NCI-H1436 (cell line): ENCODE results near the gene ERCC1.
A peak's percentile ranks its signal among the peaks of the same experiment; 100 is the strongest.
"Not testable (repeated sequence)": the region's sequence is repeated elsewhere in the genome, so short reads cannot be mapped to it uniquely, and the experiment has no call there.

Experiments used
- DNase-seq: peaks from one replicate; lab custom pipeline; 2025; lab: John Stamatoyannopoulos, UW

ERCC1 gene

DNA sequence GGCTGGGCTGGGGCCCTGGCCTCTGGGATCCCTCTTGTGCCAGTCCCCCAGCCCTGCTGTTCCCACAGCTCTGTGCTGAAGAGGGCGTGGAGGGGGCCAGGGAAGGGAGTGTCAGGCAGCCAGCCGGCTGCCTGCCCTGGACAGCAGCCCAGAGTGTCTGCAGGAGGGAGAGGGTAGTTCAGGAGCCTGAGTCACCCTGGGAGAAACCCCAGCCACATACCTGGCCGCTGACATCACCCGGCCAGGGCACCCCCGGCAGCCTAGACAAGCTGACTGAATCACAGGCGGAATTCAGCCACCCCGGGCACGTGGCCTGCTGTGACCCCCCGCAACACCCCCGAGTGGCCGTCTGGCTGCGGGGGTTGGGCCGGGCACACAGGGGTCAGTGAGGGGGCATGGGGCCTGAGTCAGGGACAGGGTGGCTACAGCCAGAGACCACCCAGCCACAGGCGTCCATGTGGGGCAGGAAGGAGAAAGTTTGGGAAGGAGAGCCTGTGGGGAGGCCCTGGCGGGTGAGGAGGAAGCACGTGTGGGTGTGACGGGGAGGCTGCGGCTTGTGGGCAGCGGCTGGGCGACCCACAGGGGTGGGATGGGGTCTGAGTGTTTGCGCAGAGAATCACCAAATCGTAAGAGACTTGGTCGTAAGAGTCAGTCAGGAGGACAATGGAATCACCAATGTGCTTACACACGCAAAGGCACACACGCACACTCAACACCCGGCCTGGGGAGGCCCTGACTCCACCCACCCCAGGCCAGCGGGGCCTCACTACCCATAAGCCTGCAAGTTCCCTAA, 32.2 kb upstream of the ERCC1 start:
- DNase-seq, result no peak

DNA sequence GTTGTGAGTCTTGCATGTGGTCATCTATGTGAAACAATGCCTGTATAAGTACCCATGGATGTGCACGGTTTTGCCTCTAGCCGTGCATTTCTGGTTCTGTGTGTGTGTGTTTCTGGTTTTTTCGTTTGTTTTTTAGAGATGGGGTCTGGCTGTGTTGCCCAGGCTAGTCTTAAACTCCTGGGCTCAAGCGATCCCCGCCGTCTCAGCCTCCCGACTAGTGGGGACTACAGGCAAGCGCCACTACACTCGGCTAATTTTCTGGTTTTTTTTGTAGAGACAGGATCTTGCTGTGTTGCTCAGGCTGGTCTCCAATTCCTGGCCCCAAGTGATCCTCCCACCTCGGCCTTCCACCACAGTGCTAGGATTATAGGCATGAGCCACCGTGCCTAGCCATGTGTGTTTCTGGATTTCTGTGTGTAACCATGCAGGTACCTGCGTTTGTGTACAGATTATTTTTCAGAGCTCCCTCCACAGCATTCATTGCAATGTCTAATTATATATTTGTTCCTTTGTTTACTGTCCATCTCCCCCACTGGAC, 28.2 kb upstream of the ERCC1 start:
- no peak for DNase-seq

DNA sequence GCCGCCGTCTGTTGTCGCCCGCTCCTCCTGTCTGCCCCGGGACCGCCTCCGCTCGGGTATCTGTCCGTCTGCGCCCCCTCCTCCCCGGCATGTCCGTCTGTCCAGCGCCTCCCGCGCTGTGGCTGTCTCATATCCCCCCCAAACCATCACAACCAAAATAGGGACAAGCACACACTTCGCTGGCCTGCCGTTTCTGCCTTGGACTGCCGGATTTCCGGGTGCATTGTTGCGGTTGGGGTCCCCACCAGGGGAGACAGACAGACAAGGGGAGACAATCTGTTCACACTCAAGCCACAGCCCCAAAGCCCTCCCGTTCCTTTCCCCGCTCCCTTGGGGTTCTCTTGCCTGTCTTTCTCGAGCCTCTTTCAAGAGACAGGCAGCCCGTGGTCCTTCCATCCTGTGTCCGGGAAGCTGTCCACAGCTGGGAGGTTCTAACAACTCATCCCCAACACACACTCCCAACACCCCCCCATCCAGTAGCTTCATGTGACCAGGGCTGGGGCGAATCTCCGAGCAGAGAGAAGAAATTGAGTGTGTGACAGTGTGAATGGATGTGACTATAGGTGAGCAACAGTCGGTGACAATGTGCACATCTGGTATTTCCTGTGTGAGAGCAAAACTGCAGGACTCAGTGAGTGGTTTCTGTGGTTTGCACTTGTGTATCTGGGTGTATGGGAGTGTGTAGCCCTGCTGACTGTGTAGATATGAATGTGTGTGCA, 27.6 kb upstream of the ERCC1 start:
- no peak for DNase-seq

- DNase-seq, result no peak
These were observed 26.3 kb upstream of the ERCC1 start for GRCh38 chr19:45450012-45450333.

DNA sequence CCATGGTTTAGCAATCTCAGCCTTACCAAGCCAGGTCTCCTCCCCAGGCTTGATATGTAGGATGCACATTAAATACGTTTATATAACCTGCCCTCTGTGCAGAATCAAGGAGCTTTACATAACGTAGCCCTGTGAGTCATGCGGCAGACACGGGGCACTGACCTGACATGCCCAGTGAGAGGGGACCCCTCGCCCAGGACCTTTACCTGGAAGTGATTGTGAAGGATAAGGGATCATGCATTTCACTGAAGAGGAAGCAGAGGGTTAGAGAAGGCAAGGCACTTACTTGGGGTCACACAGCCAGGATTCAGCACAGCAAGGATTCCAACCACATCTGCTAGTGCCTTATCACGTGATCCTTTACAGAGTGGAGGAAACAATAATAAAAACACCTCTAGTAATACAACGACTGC, 25.2 kb upstream of the ERCC1 start:
- DNase-seq, result no peak

DNA sequence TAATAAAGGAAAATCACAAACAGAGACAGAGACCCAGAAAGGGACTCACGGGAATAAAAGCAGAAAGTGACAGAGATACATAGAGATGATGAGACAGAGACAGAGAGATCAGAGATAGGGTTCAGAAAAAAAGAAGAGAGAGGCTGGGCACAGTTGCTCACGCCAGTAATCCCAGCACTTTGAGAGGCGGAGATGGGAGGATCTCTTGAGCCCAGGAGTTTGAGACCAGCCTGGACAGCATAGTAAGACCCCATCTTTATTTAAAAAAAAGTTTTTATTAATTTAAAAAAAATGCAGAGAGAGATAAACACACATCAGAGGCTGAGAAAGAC, 24.7 kb upstream of the ERCC1 start:
- DNase-seq, result no peak

- no peak for DNase-seq
These were observed 23.2 kb upstream of the ERCC1 start for GRCh38 chr19:45446944-45447343.

DNA sequence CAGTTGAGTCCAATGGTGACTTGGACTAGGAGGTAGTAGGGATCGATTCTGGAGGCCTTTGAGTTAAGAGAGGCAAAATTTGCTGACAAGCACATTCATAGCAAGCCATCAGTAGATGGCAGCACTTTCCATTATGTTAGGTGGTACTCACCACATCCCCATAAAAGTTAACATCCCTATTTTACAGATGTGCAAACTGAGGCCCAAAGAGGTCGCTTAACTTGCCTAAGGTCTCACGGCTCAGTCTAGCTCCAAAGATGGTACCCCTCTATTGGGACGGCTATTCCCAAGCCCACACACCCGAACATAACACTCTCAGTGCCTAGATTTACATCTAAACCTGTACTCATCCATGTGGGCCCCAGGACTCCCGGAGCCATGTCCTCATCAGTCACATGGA, 22.6 kb upstream of the ERCC1 start:
- no peak for DNase-seq

- no peak for DNase-seq
These were observed 21.4 kb upstream of the ERCC1 start for GRCh38 chr19:45445139-45445538.

DNA sequence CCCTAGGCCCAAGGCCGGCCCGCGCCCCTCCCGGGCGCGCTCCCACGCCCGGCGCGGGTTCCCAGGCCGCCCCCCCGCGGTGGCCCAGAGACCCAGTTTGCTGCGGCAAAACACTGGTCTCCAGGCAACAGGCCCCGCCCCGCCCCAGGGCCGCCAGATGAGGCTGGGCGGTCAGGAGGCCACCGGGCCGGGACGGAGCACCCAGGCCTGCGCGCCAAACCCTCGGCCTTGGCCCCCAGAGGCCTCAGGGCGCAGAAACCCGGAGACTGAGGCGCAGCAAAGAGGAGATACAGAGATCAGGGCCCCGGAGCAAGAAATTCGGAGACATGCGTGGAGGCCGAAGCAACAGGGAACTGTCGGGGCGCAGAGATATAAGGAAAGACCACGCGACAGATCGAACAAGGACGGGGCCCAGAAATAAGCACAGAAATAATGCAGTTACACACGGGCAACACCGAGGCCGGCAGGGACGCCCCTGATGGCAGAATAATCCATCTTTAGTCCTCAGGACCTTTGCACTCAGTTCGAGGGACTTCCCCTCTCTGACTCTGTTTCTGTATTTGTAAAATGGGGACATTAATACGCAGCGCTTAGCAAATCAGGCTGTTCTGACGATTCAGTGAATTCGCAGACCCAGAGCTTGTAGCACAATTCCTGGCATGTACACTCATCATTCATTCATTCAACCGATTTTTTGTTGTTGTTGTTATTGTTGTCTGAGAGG, 20.8 kb upstream of the ERCC1 start:
- peak; percentile 37 for DNase-seq

GRCh38 chr19:45443462-45444317, 20.0 kb upstream of the ERCC1 start:
- peak; percentile 84 for DNase-seq

- DNase-seq, result no peak
These were observed 19.2 kb upstream of the ERCC1 start for GRCh38 chr19:45442778-45443461.

DNA sequence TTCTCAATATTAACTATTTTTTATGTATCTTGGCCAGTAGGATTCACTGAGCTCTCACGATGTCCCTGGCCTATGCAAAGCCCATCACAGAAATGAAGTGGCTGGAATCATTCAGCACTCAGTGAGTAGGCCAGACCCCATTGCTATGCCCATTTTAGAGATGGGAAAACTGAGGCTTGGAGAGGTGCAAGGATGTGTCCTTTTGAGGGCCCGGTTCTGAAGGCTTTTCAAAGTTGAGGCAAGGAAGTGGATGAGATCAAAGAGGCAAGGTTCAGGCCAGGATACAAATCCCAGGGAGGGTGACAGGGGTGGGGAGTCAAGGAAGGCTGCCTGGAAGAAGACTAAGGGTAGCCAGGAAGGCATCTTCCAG, 18.7 kb upstream of the ERCC1 start:
- DNase-seq, result no peak

- DNase-seq, result no peak
These were observed 17.3 kb upstream of the ERCC1 start for GRCh38 chr19:45440873-45441654.

GRCh38 chr19:45440259-45440638, 16.5 kb upstream of the ERCC1 start:
- DNase-seq, result no peak

DNA sequence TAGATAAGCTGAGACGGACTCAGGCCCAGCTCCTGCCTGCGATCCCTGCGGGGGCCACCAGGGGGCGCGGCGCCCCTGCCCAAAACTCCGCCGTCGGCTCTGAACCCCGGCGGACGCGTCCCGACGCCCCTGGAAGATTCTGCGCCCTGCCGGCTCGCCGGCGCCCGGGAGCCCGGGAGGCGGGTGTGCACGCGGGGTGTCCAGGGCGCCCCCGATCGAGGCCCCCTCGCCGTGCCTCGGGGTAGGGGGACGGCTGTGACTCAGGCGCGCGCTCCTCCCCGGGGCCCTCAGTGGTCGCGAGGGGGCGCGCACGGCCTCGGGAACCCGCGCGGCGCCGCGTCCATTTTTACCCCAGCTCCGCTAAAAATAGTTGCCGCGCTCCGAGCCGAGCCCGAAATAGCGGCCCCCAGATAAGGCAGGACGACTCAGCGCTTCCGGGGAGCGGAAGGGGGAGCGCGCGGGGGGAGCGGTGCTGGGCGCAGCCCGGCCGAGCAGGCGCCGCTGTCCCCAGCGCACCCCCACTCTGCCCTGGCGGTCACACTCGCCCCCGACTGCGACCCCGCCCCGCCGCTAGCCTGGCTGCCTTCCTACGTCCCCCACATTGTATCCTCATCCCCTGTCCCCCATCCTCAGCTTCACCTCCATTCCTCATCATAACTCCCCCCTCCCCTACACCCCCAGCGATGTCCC, 16.0 kb upstream of the ERCC1 start:
- peak; percentile 69 for DNase-seq

- no peak for DNase-seq
These were observed 15.5 kb upstream of the ERCC1 start for GRCh38 chr19:45439190-45439568.

- DNase-seq, result no peak
These were observed 13.6 kb upstream of the ERCC1 start for GRCh38 chr19:45437328-45437727.

DNA sequence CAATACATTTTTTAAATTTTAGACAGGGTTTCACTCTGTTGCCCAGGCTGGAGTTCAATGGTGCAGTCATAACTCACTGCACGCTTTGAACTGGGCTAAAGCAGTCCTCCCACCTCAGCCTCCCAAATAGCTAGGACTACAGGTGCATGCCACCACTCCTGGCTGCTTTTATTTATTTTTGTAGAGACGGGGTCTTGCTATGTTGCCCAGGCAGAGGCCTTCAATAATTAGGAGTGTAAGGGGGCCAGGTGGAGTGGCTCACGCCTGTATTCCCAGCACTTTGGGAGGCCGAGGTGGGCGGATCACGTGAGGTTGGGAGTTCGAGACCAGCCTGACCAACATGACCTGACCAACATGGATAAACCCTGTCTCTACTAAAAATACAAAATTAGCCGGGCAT, 8.8 kb upstream of the ERCC1 start:
- DNase-seq, result not testable (repeated sequence)

- DNase-seq, result not testable (repeated sequence)
These were observed 7.3 kb upstream of the ERCC1 start for GRCh38 chr19:45431008-45431407.
